Glutamatergic neuron (in vitro differentiated cells): ENCODE data around the gene SUCLA2. TPM values are rescaled to one million over a fixed set of nuclear protein-coding genes. Genes with fewer than 3 reads are reported as not detected.
"Not testable (repeated sequence)": the region's sequence is repeated elsewhere in the genome, so short reads cannot be mapped to it uniquely, and the experiment has no call there.

ENCODE experiments used
- DNase-seq: peaks from one replicate; pipeline ENCODE4 v3.0.0; 2022
- H3K27ac Mint-ChIP-seq: one replicate; pipeline ENCODE4 v1.8.0; 2020; ENCODE audit warnings: mild to moderate bottlenecking, mixed read lengths, inconsistent platforms; ENCODE audit not compliant: unreplicated experiment
- H3K27me3 Mint-ChIP-seq: one replicate; pipeline ENCODE4 v1.8.0; 2020; ENCODE audit warnings: mild to moderate bottlenecking, moderate library complexity, mixed read lengths, inconsistent platforms; ENCODE audit not compliant: unreplicated experiment
- H3K36me3 Mint-ChIP-seq: one replicate; pipeline ENCODE4 v1.8.0; 2020; ENCODE audit warnings: mild to moderate bottlenecking, mixed read lengths, inconsistent platforms; ENCODE audit not compliant: unreplicated experiment
- H3K4me1 Mint-ChIP-seq: one replicate; pipeline ENCODE4 v1.8.0; 2020; ENCODE audit warnings: mild to moderate bottlenecking, low read depth, mixed read lengths, inconsistent platforms; ENCODE audit not compliant: unreplicated experiment
- H3K4me3 Mint-ChIP-seq: one replicate; pipeline ENCODE4 v1.8.0; 2020; ENCODE audit warnings: mild to moderate bottlenecking, mixed read lengths, inconsistent platforms; ENCODE audit not compliant: unreplicated experiment
- H3K9me3 Mint-ChIP-seq: one replicate; pipeline ENCODE4 v1.8.0; 2020; ENCODE audit warnings: mild to moderate bottlenecking, moderate library complexity, mixed read lengths, inconsistent platforms; ENCODE audit not compliant: unreplicated experiment
- CTCF ChIP-seq: fragments of 200-600 bp; sonication (generic); IDR thresholded peaks from one replicate; pipeline ENCODE4 v1.5.0; 2021; ENCODE audit not compliant: partially characterized antibody, unreplicated experiment
- total RNA-seq: library from RNA; stranded (reverse); fragmentation: NEBNext Ultra II Directional; extraction: Animal tissue kit (Norgen Biotek cat#: 25700); gene quantifications from one replicate; pipeline ENCODE4 v1.2.1, GENCODE V29; 2021; ENCODE audit not compliant: unreplicated experiment

The SUCLA2 gene
- total RNA-seq, 1 donor from 2014 or later: 43.2 TPM

- no peaks in the 10 kb centered on the region for H3K27me3 Mint-ChIP-seq
- no peak overlapping the region for H3K4me3 Mint-ChIP-seq
- H3K36me3 Mint-ChIP-seq: no peaks in the 10 kb centered on the region
- DNase-seq: no peak
- no peaks in the 10 kb centered on the region for H3K4me1 Mint-ChIP-seq
- H3K9me3 Mint-ChIP-seq: no peaks in the 10 kb centered on the region
- no peak overlapping the region for H3K27ac Mint-ChIP-seq
- TF ChIP-seq CTCF: no peak
Measured at GRCh38 chr13:48010698-48011097, 9.6 kb upstream of the SUCLA2 start.

- Mint-ChIP-seq H3K36me3 (no peaks in the 10 kb centered on the region), H3K27me3 (no peaks in the 10 kb centered on the region), H3K4me3 (no peak overlapping the region), H3K4me1 (no peaks in the 10 kb centered on the region), H3K9me3 (no peaks in the 10 kb centered on the region), H3K27ac (no peak overlapping the region)
- DNase-seq: no peak
- no peak for TF ChIP-seq CTCF
Measured at GRCh38 chr13:48009284-48009683, 8.2 kb upstream of the SUCLA2 start.

- Mint-ChIP-seq H3K36me3 (no peaks in the 10 kb centered on the region), H3K27ac (no peak overlapping the region), H3K4me1 (peaks cover 11% of the 10 kb centered on the region), H3K9me3 (peaks cover 8% of the 10 kb centered on the region), H3K4me3 (no peak overlapping the region), H3K27me3 (peaks cover 5% of the 10 kb centered on the region)
- no peak for DNase-seq
- no peak for TF ChIP-seq CTCF
Measured at GRCh38 chr13:48006396-48006795, 5.3 kb upstream of the SUCLA2 start.

- no peak overlapping the region for H3K27ac Mint-ChIP-seq
- H3K4me3 Mint-ChIP-seq: no peak overlapping the region
- H3K36me3 Mint-ChIP-seq: no peaks in the 10 kb centered on the region
- H3K9me3 Mint-ChIP-seq: peaks cover 11% of the 10 kb centered on the region
- H3K27me3 Mint-ChIP-seq: peaks cover 7% of the 10 kb centered on the region
- no peak for TF ChIP-seq CTCF
- no peak for DNase-seq
- H3K4me1 Mint-ChIP-seq: peaks cover 11% of the 10 kb centered on the region
Measured at GRCh38 chr13:48004201-48004600, 3.1 kb upstream of the SUCLA2 start.

- H3K27me3 Mint-ChIP-seq, H3K36me3 Mint-ChIP-seq: not testable (repeated sequence)
- peak overlapping the region; percentile 98 for H3K27ac Mint-ChIP-seq
- peaks cover 11% of the 10 kb centered on the region for H3K9me3 Mint-ChIP-seq
- H3K4me3 Mint-ChIP-seq: peak overlapping the region; percentile 98
- H3K4me1 Mint-ChIP-seq: peaks cover 11% of the 10 kb centered on the region
- DNase-seq: peak; percentile 50
Measured at GRCh38 chr13:48001999-48002398, 926 bp upstream of the SUCLA2 start.

GRCh38 chr13:48000559-48001113 is 437 bp downstream of the SUCLA2 start:
- peak overlapping the region; percentile 66 for H3K27ac Mint-ChIP-seq
- no peak for TF ChIP-seq CTCF
- peaks cover 11% of the 10 kb centered on the region for H3K4me1 Mint-ChIP-seq
- peaks cover 7% of the 10 kb centered on the region for H3K27me3 Mint-ChIP-seq
- peak overlapping the region; percentile 98 for H3K4me3 Mint-ChIP-seq
- H3K9me3 Mint-ChIP-seq: peaks cover 11% of the 10 kb centered on the region
- no peak for DNase-seq
- no peaks in the 10 kb centered on the region for H3K36me3 Mint-ChIP-seq
